ENCODE data around the gene SMPD4.
"Not testable (repeated sequence)": the region's sequence is repeated elsewhere in the genome, so short reads cannot be mapped to it uniquely, and the experiment has no call there.

Gene SMPD4

DNA sequence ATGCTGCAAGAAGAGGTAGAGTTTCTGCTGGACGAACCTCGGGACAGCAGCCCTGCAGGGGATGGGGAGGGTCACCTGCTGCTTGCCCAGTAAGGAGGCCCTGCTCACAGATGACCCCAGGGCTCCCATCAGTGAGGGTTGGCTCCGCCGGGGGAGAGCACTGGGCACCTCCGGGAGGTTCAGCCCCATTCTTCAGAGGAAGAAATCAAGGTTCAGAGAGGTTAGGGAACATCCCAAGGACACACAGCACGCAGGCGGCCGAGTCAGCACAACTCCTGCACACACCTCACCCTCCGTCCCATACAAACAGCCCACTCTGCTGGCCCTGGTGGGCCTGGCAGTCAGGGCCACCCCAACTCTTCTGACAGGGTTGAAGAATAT, 24.8 kb downstream of the SMPD4 start:
- ATAC-seq = no peak

DNA sequence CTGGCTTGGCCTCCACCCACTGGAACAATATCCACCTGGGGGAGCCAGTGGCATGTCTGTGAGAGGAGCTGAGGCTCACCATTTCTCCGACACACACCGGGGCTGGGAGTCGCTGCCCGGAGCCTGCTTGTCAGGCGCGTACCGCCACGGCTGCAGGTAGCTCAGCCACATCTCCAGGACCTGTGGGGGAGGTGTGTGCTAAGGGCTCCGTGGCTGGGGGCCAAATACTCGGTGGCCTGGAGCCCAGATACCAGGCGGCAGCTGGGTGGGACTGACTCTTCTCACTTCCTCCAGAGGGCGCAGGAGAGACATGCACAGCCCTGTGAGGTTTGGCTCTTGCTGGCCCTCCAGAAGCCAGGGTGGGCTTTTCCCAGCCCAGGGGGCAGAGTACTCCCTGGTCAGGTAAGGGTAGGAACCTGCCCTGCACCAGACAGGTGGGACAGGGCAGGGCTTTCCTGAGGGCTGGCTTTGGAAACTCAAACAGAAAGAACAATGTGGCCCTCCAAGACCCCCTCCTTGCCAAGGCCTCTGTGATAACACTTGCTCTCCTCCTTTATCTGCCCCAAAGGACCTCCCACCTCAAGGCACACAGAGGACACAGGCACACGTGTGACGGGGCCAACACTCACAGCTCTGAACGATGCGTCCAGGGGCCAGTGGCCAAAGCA, 25.3 kb downstream of the SMPD4 start:
- not testable (repeated sequence) for ATAC-seq

DNA sequence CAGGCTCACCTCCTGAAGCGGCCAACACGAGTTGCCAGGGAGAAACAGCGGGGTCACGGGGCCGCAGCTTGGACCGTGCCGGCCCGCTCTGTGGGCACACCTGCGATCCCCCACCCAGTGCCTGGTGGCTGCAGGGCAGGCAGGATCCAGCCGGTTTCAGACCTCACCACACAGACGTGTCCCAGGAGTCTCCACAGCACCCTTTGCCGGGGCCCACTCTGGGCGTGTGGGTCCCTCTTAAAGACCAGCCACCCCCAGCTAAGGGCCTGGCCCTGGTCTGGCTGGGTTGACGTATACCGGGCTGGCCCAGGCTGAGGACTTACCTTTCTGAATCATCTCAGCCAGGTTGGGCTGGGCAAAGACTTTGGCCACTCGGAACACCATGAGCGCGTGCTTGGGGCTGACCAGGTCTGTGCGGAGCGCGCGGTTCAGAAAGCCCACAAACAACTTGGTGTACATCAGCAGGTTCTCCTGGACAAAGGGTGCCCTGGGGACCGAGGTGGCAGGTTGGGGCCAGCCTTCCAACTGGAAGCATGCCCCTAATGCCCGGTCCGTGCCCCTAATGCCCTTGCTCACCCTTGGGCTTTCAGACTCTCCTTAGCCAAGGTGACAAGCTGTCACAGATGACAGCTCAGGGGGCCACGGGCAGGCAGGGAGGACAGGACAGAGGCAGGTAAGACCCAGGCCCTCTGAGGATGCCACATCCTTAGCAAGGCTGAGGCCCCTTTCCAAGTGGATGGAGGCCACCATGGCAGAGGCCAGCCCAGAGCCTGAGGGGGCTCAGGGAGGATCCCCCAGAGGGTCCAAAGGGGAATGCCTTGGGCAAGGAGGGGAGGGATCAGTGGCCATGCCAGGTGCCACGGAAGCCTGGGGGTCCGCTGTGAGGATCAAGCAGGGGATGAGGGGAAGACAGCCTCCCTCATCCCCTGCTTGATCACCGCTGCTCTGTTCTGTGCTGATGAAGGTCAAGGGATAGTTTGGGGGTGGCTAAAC, 26.3 kb downstream of the SMPD4 start:
- ATAC-seq = no peak

DNA sequence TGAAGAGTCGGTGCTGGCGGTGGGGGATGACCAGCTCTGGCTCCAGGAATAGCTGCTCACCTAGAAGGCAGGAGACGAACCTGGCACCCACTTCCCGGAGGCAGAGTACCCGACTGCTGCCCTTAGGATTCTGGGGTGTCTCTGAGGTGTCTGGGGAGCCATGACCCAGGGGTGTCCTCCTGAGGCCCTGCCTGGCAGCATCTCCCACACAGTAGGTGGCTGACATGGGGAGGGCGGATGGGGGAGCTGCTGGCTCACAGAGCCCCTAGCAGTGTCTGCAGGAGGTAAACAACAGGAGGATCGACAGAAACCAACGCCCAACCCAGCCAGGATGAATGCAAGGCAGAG, 27.0 kb downstream of the SMPD4 start:
- ATAC-seq = not testable (repeated sequence)

DNA sequence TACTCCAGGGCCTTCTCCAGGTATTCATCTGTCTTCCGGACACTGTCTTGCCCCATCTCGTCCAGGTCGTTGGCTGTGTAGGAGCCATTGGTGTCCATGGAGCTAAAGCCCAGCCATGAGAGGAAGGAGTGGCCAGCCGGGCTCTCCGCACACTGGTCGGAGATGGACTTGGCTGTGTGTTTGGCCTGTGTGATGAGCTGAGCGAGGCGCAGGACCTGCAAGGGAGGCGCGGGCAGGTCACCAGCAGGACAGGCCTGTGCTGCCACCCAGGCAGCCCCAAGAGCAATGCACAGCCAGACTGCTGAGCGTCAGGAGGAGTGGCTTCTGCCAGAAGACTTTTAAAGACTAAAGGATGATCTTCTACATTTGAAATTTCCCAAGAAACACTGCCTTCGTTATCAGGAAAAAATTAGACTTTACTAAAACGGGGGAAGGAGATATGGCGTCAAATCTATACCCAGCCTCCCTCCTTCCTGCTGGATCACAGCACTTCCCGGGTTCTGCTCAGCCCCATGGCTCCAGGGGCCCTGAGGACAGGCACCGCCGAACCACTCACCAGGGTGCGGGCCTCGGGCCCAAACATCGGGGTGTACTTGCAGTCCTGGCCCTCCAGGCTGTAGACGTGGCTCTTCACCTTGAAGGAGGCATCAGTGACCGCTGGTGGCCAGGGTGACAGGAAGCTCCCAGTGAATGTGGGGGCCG, 27.5 kb downstream of the SMPD4 start:
- ATAC-seq = not testable (repeated sequence)

DNA sequence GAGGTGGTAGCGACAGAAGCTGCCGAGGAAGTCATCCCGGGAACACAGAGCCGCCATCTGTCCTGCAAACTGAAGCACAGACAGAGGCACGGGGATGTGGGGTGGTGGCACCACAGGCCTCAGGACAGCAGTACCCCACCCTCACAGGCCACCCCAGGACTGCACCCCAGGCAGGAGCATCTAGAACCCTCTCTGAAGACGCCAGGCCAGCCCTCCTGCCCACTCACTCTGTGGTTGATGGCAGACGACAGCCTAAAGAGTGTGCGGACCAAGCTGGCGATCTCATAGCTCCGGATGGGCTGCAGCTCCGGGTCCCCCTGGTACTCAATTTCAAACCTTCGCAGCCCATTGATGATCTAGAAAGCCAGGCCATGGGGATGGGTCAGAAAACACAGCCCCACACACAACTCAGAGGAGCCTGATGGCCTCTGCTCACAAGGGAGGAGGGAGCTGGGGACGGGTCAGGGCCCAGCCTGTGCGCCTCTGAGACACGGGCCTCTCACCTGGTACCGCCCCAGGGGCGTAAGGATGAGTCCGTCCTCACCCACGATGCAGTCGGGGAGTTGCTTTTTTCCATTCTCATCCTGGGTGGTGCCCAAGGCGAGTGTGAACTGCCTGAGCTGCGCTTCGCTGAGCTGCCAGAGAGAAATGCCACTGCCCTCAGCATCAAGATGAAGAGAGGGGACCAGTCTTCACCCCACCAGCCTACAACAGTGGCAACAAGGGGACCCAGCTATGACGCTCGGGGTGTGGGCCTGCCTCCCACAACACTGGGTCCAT, 28.4 kb downstream of the SMPD4 start:
- ATAC-seq = no peak

DNA sequence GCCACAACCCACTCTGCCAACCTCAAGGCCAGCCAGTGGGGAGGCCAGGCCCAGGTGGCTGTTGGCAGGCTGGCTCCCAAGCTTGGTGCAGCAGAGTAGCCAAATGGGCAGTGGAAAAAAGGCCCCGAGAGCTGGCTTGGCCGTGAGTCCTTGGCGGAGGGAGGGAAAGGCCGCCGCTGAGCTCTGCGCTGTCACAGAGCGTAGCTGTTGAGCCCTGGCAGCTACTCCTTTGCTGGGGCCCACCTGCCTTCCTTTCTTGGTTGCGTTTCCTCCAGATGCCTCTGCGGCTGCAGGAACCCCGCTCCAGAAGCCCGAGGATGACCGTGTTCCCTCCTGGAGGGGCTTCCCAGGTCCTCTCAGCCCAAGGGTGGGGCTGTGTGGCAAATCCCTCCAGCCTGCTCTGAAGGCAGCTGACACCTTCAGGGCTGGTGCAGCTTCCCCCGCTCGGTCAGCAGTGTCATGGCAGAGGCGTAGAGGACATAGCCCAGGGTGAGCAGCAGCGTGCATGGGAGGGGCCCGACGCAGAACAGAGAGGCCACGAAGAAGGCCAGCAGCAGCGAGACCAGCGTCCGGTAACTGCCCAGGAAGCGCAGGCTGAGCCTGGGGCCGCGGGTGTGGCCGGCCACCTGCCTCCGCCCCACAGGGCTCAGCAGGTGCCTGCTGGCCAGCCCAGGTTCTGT, 29.1 kb downstream of the SMPD4 start:
- not testable (repeated sequence) for ATAC-seq

DNA sequence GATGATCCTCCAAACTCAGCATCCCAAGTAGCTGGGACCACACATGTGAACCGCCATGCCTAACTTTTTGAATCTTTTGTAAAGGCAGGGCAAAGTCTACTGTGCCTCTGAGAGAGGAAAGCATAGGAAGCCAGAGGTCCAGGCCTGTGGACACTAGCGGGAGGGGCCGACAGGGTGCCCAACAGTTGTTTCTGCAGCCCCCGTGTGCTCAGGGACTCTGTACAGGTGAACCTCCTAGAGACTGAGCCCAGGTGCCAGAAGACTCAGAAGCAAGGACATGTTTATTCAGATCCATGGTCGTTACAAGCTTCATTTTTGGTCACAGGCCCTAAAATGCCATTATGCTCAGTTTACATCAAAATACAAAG, 30.3 kb downstream of the SMPD4 start:
- not testable (repeated sequence) for ATAC-seq

DNA sequence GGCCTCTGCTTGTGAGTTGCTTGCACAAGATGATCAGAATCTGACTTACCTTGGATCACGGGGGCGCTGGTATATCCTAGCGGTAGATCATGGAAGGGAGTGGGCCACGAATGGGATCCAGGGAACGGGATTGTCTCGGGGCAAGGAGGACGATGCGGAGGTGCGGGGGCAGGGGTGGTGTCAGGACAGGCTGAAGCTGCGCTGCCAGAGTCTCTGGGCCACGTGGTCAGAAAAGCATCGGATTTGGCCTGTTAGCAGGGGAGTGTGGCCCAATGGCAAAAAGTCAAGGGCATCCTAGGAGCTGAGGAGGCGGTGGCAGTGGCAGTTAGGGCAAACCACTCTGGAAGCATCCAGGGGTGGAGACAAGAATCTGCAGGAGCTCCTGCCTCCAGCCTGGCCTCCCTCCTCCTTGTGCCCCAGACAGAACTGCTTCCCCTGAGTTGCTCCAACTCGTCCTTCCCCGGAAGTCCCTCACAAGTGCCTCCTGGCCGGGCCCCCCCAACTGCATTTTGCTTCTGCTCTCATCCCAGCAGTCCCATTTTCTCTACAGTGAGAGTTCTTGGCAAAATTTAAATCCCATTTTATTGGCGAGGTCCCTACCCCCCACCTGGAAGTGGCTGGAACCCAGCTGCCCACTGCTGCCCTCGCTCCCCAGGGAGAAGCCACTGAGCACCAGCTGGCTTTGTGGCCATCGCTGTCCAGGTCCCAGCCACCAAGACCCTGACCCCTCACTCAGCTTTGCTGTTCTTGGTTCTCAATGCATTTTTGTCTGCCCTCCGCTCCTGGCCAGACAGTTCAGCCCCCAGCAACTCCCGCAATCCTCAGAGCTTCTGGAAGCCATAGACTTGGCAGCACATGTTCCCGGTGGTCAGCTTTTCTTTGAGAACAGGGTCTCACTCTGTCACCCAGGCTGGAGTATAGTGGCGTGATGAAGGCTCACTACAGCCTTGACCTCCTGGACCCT, 30.9 kb downstream of the SMPD4 start:
- no peak for ATAC-seq

DNA sequence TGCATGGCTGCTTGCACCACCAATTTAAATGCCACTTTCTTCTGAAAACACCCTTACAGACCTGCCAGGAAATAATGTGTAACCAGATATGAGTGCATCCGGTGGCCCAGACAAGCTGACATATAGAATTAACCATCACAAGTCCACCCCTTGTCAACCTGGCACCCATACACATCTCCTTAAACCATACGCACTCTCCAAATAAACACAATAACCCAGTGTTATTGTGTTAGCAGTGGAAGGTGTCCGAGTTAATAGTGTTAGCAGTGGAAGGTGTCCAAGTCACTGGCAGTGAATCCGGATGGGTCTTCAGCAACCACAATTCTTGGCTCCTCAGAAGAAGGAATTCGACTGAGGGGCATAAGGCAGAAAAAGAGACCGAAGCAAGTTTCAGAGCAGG, 32.9 kb downstream of the SMPD4 start:
- not testable (repeated sequence) for ATAC-seq

DNA sequence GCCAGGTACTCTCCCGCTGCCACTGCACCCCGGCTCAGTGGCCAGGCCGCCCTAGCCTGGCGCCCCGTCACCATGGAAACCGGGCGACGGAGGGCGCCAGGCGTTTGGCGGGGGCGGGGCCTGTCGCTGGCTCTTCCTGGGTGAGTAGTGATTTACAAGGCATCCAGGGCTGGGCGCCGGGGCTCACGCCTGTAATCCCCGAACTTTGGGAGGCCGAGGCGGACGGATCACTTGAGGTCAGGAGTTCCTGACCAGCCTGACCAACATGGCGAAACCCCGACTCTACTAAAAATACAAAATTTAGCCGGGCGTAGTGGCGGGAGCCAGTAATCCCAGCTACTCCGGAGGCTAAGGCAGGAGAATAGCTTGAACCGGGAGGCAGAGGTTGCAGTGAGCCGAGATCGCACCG, 36.4 kb downstream of the SMPD4 start, which contains the start of gene CCDC74B:
Gene CCDC74B (minus strand): TSS at position 107 of the 409 bp plus-strand sequence. CDS start 116 bp downstream, outside the sequence.
- ATAC-seq = peak; percentile 83 to 88

DNA sequence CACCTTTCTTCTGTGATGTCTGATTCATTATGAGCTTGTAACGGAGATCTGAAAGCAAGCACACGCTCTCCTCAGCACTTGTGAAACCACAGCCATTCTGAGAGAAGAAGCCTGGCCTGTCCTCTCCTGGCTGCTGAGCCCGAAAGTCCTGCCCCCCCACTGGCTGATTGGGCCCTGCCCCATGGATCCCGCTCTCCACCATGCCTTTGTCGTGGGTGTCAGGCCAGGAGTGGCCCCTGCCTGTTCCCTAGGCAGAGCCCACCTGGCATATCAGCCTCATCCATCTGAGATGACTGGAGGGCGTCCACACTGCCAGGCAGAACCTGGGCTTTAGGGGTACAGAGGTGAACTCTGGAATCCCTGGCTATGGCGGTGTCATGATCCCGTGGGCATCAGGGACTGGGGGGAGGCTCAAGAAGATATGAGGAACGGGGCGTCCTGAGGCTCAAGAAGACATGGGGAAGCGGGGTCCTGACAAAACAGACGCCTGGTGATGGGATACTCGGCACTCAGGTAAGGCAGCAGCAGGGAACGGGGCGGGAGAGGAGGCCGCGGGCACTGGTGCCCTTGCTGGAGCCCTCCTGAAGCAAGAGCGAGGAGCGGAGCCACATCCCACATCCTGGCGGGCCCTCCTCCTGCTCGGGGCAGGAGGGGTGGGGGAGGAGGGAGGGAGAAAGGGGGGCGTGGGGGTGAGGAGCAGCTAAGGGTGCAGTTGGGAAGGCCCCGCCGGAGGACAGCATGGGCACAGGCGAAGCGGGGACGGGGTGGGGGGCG, 37.9 kb downstream of the SMPD4 start:
- ATAC-seq = not testable (repeated sequence)

DNA sequence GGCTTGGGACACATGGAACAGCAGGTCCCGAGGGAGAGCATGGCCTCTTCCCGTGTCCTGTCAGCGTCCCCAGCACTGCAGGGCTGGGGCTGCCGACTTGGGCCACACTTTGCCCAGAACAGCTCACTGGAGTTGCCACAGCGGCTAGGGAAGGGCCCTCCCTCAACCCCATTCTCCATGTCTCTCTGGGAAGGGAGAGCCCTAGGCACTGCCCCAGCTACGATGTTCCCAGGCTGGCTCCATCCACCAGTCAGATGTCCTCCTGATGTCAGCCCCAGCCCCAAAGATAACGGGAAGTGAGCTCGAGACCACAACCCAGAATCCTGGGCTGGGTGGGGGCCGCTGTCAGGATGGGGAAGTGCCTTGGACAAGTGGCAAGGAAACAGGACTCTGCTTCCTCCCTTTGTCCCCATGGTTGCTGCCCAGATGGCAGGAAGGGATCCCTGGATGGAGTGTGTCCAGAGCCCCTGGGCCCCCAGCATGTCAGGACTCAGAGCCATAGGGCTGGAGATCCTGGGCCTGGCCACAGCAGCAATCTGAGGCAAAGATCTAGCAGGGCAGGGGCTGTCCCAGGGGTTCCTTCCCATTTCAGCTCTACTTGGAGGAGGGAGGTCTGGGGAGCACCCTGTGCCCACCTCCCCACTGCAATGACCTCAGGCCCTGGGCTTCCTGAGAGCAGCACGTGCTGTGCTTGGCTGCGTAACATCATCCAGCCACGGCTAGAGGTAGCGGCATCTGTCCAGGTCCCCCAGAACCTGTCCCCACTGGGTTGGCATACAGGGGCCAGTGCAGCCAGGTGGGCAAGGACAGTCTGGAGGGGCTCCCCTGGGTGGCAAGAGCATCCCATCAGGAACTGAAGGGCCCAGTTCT, 38.8 kb downstream of the SMPD4 start:
- ATAC-seq = not testable (repeated sequence)

DNA sequence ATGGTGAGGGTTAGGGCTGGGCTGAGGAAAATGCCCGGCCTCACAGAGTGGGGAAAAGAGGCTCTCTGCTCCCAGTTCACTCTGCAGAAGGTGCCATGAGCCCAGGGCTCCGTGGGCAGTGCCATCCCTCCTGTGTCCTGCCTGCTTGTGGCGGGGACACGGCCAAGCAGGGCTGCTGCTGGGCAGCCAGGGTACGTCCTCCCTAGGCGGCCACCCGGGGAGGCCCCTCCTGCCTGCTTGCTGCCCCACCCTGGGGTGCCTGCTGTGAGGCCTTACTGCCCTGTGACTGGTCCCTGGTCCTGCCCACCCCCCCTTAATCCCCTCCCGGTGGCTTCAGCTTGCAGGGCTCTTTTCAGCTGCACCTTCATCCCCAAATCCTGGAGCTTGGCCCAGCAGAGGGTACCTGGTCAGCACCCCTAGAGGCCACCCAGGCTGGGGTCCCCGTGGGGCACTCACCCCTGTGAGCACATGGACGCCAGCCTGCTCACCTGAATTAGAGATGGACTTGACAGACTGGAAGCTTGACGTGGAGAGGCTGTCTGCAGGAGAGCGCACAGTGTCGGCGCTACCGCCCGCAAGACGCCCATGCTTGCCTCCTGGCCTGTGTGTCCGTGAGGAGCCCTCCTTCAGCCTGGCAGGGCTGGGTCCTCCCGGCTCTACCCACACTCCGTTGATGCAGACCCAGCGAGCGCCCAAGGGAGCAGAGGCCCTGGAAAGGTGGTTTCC, 39.6 kb downstream of the SMPD4 start:
- ATAC-seq = not testable (repeated sequence)

DNA sequence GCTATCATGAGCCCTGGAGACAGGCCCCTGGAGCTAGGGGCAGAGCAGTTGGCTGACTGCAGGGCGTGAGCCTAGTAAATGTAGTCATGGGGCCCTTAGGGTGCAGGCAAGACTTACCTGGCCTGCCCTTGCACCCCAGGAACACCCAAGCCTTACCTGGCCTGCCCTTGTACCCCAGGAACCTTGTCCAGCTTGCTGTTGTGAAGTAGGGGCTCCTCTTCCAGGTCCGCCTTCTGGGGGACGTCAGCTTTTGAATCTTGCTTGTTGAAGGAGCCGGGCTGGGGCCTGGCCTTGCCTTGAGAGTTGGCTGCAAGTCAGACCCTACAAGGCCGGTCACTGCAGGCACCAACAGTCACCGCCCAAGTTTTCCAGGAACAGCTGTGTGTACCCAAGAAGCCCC, 40.4 kb downstream of the SMPD4 start:
- not testable (repeated sequence) for ATAC-seq

DNA sequence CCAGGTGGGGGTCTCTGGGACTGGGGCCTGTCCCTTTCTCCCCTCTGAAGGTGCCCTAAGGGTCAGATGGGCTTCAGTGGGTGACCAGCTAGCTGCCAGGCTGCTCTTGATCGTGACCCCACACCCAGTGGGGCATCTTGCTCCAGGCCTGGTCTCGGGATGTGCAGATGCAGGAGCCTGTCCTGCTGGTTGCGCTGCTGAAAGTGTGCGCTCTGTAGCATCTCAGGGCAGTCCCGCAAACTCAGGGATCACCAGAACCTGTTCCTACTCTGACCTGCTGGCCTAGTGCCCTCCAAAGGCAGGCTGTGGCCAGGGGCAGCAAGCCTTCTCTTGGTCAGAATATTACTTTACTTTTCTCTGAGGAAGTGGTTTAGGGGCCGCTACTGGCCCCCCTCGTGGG, 40.9 kb downstream of the SMPD4 start:
- not testable (repeated sequence) for ATAC-seq

DNA sequence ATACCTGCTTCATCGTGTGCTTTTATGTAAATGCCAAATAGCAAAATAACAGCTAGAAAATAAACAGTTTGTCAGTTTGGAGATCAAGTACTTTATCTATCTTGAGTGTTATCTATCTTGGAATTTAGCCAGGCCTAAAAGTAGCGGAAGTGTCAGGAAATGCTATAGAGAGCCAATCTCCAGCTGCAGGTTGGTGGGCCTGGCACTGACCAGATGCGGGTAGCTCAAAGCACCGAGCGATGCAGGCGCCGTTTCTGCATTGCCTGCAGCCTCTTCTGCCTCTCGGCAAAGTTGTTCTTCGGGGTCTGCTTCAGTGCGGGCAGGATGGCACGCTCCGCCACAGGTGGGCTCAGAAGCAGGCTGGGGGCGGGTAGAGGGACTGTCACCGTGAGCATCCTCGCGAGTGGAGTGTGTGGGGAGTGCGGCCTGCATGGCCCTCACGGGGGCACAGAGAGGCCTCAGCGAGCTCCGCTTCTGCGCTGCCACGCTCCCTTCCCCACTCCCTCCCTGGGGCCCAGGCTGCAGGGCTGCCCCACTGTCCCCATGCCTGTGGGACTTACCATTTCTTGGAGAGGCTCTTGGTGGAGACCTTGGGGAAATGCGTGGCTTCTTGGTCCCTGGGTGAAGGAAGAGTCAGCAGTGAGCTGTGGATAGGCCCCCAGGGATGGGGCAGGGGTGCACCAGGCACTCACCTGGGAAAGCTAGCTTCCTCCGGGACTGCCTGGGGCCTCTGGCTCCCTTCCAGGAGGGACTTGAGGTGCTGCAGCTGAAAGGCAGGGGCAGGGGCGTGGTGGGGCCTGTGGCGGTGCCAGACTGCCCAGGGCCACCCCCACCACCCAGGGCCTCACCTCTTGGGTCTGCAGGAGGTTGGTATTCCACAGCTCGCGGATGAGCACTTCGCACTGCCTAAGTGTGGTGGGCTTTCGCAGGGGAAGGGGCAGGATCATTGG, 41.8 kb downstream of the SMPD4 start:
- not testable (repeated sequence) for ATAC-seq
